Keratinocyte (primary cell): Measurements from ENCODE around the gene TREH. TPM values are rescaled to one million over a fixed set of nuclear protein-coding genes. Genes with fewer than 3 reads are reported as not detected.

ENCODE experiments used
- DNase-seq: peaks from one replicate; pipeline ENCODE4 v3.0.0-alpha.2; 2011; ENCODE audit warnings: low read depth, missing footprints, low spot score
- FAIRE-seq: peaks from 2 replicates; lab custom pipeline; 2011; peaks lifted over from hg19 to GRCh38; lab: Jason Lieb, UNC
- H2AFZ ChIP-seq: 2 replicates; pipeline ENCODE4 v1.6.0; 2012; ENCODE audit warnings: low read length, control low read depth, inconsistent platforms; ENCODE audit not compliant: control insufficient read depth
- H3K27ac ChIP-seq: 2 replicates; pipeline ENCODE4 v1.5.1; 2011; ENCODE audit warnings: low read length; ENCODE audit not compliant: control insufficient read depth, insufficient read depth
- H3K27me3 ChIP-seq: 3 replicates; pipeline ENCODE4 v1.6.0; 2011; ENCODE audit warnings: low read length; ENCODE audit not compliant: control insufficient read depth, insufficient read depth; ENCODE audit errors: extremely low read depth
- H3K36me3 ChIP-seq, 2 experiments: 2 replicates in 1 of 2; 3 replicates in 1 of 2; pipeline ENCODE4 v1.5.1; 2011; ENCODE audit warnings: low read length in 2 of 2, mild to moderate bottlenecking in 1 of 2; ENCODE audit not compliant: control insufficient read depth in 2 of 2, insufficient read depth in 2 of 2; ENCODE audit errors: extremely low read depth in 1 of 2
- H3K4me1 ChIP-seq: 3 replicates; pipeline ENCODE4 v1.5.1; 2011; ENCODE audit warnings: low read length; ENCODE audit not compliant: control insufficient read depth, insufficient read depth; ENCODE audit errors: extremely low read depth
- H3K4me2 ChIP-seq: 3 replicates; pipeline ENCODE4 v1.6.0; 2011; ENCODE audit warnings: low read depth, low read length; ENCODE audit not compliant: control insufficient read depth, insufficient read depth; ENCODE audit errors: extremely low read depth
- H3K4me3 ChIP-seq, 3 experiments: fragments of 200-600 bp in 1 of 3; sonication (generic) in 1 of 3; 2 replicates in 2 of 3; 3 replicates in 1 of 3; pipeline ENCODE4 v1.5.1; 2011 to 2016; ENCODE audit warnings: low read length in 3 of 3, mild to moderate bottlenecking in 3 of 3, control low read depth in 2 of 3, inconsistent platforms in 1 of 3, low read depth in 1 of 3, mixed read lengths in 1 of 3, mixed run types in 1 of 3, moderate library complexity in 1 of 3; ENCODE audit not compliant: control insufficient read depth in 2 of 3, insufficient read depth in 2 of 3; ENCODE audit errors: extremely low read depth in 1 of 3
- H3K79me2 ChIP-seq: 2 replicates; pipeline ENCODE4 v1.6.0; 2012; ENCODE audit warnings: low read length; ENCODE audit not compliant: control insufficient read depth, insufficient read depth
- H3K9ac ChIP-seq: 3 replicates; pipeline ENCODE4 v1.6.0; 2011; ENCODE audit warnings: low read length; ENCODE audit not compliant: control insufficient read depth, insufficient read depth; ENCODE audit errors: extremely low read depth
- H3K9me1 ChIP-seq: 3 replicates; pipeline ENCODE4 v1.6.0; 2011; ENCODE audit warnings: low read length; ENCODE audit not compliant: control insufficient read depth, insufficient read depth; ENCODE audit errors: extremely low read depth
- H3K9me3 ChIP-seq: 2 replicates; pipeline ENCODE4 v1.5.1; 2012; ENCODE audit warnings: low read depth, low read length; ENCODE audit not compliant: control insufficient read depth
- H4K20me1 ChIP-seq: 3 replicates; pipeline ENCODE4 v1.6.0; 2011; ENCODE audit warnings: low read length; ENCODE audit not compliant: control insufficient read depth, insufficient read depth; ENCODE audit errors: extremely low read depth
- EZH2 ChIP-seq: IDR thresholded peaks from one replicate; pipeline ENCODE4 v1.6.1; 2012; ENCODE audit warnings: inconsistent platforms, mild to moderate bottlenecking, low read length, moderate library complexity
- dilution Hi-C: fragments of 300-500 bp; cut with MboI; formaldehyde crosslinking; loops from one replicate; pipeline ENCODE4 v1.7.0; 2020; ENCODE audit warnings: low sequenced_read_pairs; ENCODE audit not compliant: extremely low pct_ligation_motif_present
- polyA plus RNA-seq, 5 experiments: library from polyadenylated mRNA; depleted of rRNA in 3 of 5; stranded (reverse) in 3 of 5; stranded (forward) in 1 of 5; unstranded in 1 of 5; fragments of >200 nt; gene quantifications; 1 replicate in 1 of 5; 2 replicates in 3 of 5; 3 replicates in 1 of 5; pipeline versions ENCODE4 v1.2.1 to v1.2.3, GENCODE V29; 2011 to 2012; ENCODE audit warnings: missing spikeins in 2 of 5, low read depth in 1 of 5, low replicate concordance in 1 of 5
- TF ChIP-seq, protein P1 (sequence below), 3 experiments: IDR thresholded peaks in 1 of 3; conservative IDR thresholded peaks in 1 of 3; optimal IDR thresholded peaks in 1 of 3; 2 replicates in 2 of 3; 3 replicates in 1 of 3; pipeline versions ENCODE3 to v1.5.1; 2011; ENCODE audit warnings: low read length in 3 of 3, mild to moderate bottlenecking in 3 of 3, moderate library complexity in 2 of 3, control low read depth in 1 of 3, inconsistent platforms in 1 of 3; ENCODE audit not compliant: insufficient read depth in 2 of 3; ENCODE audit errors: extremely low read depth in 1 of 3

Gene TREH
- polyA plus RNA-seq, 1 donor (not counting 4 experiments of a cell fraction or from before 2014, with no cell fraction given), result not detected

DNA sequence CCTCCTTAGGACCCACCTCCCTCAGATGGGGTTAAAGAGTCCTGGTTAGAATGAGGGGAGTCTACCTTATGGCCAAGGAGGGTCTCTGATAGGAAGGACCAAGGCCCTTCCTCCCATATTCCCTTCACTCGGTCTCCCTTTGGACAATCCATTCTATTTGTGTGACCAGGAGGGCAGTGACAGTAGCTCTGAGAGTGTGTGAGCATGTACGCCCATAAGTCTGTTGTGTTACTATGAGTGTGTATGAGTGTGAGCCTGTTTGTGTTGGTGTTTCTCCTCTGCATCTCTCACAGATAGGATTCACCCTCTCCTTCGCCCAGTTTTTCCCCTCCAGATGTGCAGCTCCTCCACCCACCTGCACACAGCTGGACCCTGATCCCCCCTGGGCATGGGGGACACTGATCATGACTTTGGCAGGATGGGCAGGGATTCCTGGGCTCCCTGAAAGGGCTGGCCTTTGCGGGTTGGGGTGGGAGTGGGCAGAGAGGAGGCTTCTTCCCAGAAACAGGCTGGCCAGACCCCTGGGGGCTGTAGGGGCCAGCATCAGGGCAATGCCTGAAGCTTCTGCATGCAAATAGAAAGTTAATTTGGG lies 57.6 kb downstream of the TREH start:
- peaks cover 9% of the 10 kb centered on the region for H3K79me2 ChIP-seq

GRCh38 chr11:118621071-118621783 lies 58.2 kb downstream of the TREH start:
- DNase-seq (no peak), FAIRE-seq (no peak)
- Histone ChIP-seq H3K27me3 (no peaks in the 10 kb centered on the region), H3K79me2 (peaks cover 9% of the 10 kb centered on the region), H3K4me2 (peak overlapping the region; percentile 100), H2AFZ (peak overlapping the region; percentile 60), H3K9ac (peak overlapping the region; percentile 87), H3K4me3 (peak overlapping the region; percentile 72 to 96 (median 93)), H4K20me1 (no peaks in the 10 kb centered on the region), H3K9me1 (no peaks in the 10 kb centered on the region), H3K36me3 (peaks cover 1 to 4% of the 10 kb centered on the region in 2 experiments), H3K4me1 (peaks cover 74% of the 10 kb centered on the region), H3K9me3 (no peaks in the 10 kb centered on the region), H3K27ac (peak overlapping the region; percentile 81)
- no peak for TF ChIP-seq EZH2
- TF ChIP-seq, protein P1, sequence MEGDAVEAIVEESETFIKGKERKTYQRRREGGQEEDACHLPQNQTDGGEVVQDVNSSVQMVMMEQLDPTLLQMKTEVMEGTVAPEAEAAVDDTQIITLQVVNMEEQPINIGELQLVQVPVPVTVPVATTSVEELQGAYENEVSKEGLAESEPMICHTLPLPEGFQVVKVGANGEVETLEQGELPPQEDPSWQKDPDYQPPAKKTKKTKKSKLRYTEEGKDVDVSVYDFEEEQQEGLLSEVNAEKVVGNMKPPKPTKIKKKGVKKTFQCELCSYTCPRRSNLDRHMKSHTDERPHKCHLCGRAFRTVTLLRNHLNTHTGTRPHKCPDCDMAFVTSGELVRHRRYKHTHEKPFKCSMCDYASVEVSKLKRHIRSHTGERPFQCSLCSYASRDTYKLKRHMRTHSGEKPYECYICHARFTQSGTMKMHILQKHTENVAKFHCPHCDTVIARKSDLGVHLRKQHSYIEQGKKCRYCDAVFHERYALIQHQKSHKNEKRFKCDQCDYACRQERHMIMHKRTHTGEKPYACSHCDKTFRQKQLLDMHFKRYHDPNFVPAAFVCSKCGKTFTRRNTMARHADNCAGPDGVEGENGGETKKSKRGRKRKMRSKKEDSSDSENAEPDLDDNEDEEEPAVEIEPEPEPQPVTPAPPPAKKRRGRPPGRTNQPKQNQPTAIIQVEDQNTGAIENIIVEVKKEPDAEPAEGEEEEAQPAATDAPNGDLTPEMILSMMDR (optimal IDR thresholded peaks at IDR 0.05 in 1 of 3, IDR thresholded peaks at IDR 0.05 in 1 of 3, conservative IDR thresholded peaks at IDR 0.05 in 1 of 3; ENCODE audit: extremely low read depth in 1 of 3, insufficient read depth in 2 of 3, low read length in 3 of 3), result no peak
- dilution Hi-C loops, result no loop called here

More for the DNA sequence above, 57.6 kb downstream of the TREH start:
- dilution Hi-C loops, result no loop called here
- no peaks in the 10 kb centered on the region for H3K9me1 ChIP-seq
- H2AFZ ChIP-seq, result no peak overlapping the region
- no peaks in the 10 kb centered on the region for H3K9me3 ChIP-seq
- peaks cover 74% of the 10 kb centered on the region for H3K4me1 ChIP-seq
- FAIRE-seq (peak; percentile 51), DNase-seq (no peak)
- H4K20me1 ChIP-seq, result no peaks in the 10 kb centered on the region
- H3K27ac ChIP-seq, result peak overlapping the region; percentile 81
- H3K4me2 ChIP-seq, result peak overlapping the region; percentile 100
- peak overlapping the region; percentile 87 for H3K9ac ChIP-seq
- peaks cover 2 to 5% of the 10 kb centered on the region in 2 experiments for H3K36me3 ChIP-seq
- H3K27me3 ChIP-seq, result no peaks in the 10 kb centered on the region
- peak overlapping the region; percentile 72 to 96 (median 93) for H3K4me3 ChIP-seq
- TF ChIP-seq, protein P1 (optimal IDR thresholded peaks at IDR 0.05 in 1 of 3, IDR thresholded peaks at IDR 0.05 in 1 of 3, conservative IDR thresholded peaks at IDR 0.05 in 1 of 3; ENCODE audit: extremely low read depth in 1 of 3, insufficient read depth in 2 of 3, low read length in 3 of 3), result no peak
- no peak for TF ChIP-seq EZH2
